K562 (cell line): Measurements from ENCODE around the gene NCOA6. TPM values are rescaled to one million over a fixed set of nuclear protein-coding genes. Genes with fewer than 3 reads are reported as not detected.

Experiments used
- BCOR ChIP-seq: fragments of 450-650 bp; IDR thresholded peaks from 2 replicates; pipeline ENCODE4 v1.6.1; 2016
- CHD2 ChIP-seq: IDR thresholded peaks from 2 replicates; pipeline ENCODE4 v1.6.1; 2011; ENCODE audit warnings: low read depth, low read length
- FIP1L1 ChIP-seq: fragments of 200-400 bp; formaldehyde crosslinking; IDR thresholded peaks from 2 replicates; pipeline ENCODE4 v1.6.1; 2018; ENCODE audit warnings: mild to moderate bottlenecking, low read depth, low read length; ENCODE audit not compliant: poor library complexity, severe bottlenecking
- FOSL1 ChIP-seq: fragments of 200-800 bp; sonication (Bioruptor generic); conservative IDR thresholded peaks from 2 replicates; pipeline ENCODE4 v1.6.1; 2016; ENCODE audit warnings: missing genetic modification characterization, missing compliant biosample characterization
- GTF2B ChIP-seq: IDR thresholded peaks from 2 replicates; pipeline ENCODE4 v1.6.1; 2011; ENCODE audit not compliant: insufficient read length; ENCODE audit errors: extremely low read depth
- GTF3C2 ChIP-seq: IDR thresholded peaks from 3 replicates; pipeline ENCODE4 v1.6.1; 2011; ENCODE audit warnings: borderline replicate concordance, mild to moderate bottlenecking, moderate library complexity; ENCODE audit not compliant: insufficient read length; ENCODE audit errors: extremely low read depth
- HDAC8 ChIP-seq: fragments of 450-650 bp; IDR thresholded peaks from 2 replicates; pipeline ENCODE4 v1.6.1; 2016; ENCODE audit warnings: mild to moderate bottlenecking, missing genetic modification characterization, moderate library complexity, missing compliant biosample characterization
- HES1 ChIP-seq: fragments of 450-650 bp; IDR thresholded peaks from 2 replicates; pipeline ENCODE4 v1.6.1; 2016; ENCODE audit warnings: low read depth, mild to moderate bottlenecking, moderate library complexity
- HMG20B ChIP-seq: fragments of 250-450 bp; sonication (Bioruptor Pico); IDR thresholded peaks from 2 replicates; pipeline ENCODE4 v1.5.0; 2021; ENCODE audit warnings: mild to moderate bottlenecking
- HMGN3 ChIP-seq: IDR thresholded peaks from 2 replicates; pipeline ENCODE4 v1.6.1; 2011; ENCODE audit warnings: borderline replicate concordance, low read depth, mild to moderate bottlenecking, mixed read lengths, low read length; ENCODE audit not compliant: insufficient read length; ENCODE audit errors: extremely low read depth
- KAT7 ChIP-seq: sonication (generic); formaldehyde crosslinking; IDR thresholded peaks from 2 replicates; pipeline ENCODE4 v1.8.0; 2022; ENCODE audit warnings: missing genetic modification reagents, mild to moderate bottlenecking, borderline replicate concordance
- NFE2 ChIP-seq: IDR thresholded peaks from 2 replicates; pipeline ENCODE4 v1.6.1; 2014; ENCODE audit warnings: antibody characterized with exemption, low read depth
- RB1 ChIP-seq: fragments of 450-650 bp; IDR thresholded peaks from 2 replicates; pipeline ENCODE4 v1.6.1; 2017; ENCODE audit warnings: low read depth, mild to moderate bottlenecking
- RBM15 ChIP-seq: fragments of 200-400 bp; formaldehyde crosslinking; IDR thresholded peaks from 2 replicates; pipeline ENCODE4 v1.6.1; 2018; ENCODE audit warnings: mild to moderate bottlenecking, low read length, moderate library complexity; ENCODE audit not compliant: insufficient read depth
- RCOR1 ChIP-seq, 2 experiments: IDR thresholded peaks; 2 replicates each; pipeline ENCODE4 v1.6.1; 2012; ENCODE audit warnings: low read depth in 2 of 2, low read length in 2 of 2, borderline replicate concordance in 1 of 2, improper control_type of control experiment in 1 of 2
- RUNX1 ChIP-seq: sonication (generic); IDR thresholded peaks from 2 replicates; pipeline ENCODE4 v1.6.1; 2016; ENCODE audit warnings: antibody characterized with exemption, low read depth
- SLC30A9 ChIP-seq: fragments of 250-450 bp; sonication (Bioruptor Pico); IDR thresholded peaks from 2 replicates; pipeline ENCODE4 v1.8.0; 2022; ENCODE audit warnings: mild to moderate bottlenecking, moderate library complexity
- ZFP30 ChIP-seq: fragments of 250-450 bp; sonication (Bioruptor Pico); IDR thresholded peaks from 2 replicates; pipeline ENCODE4 v1.8.0; 2022; ENCODE audit warnings: moderate library complexity, mild to moderate bottlenecking, inconsistent platforms, borderline replicate concordance
- ZNF121 ChIP-seq: sonication (generic); formaldehyde crosslinking; conservative IDR thresholded peaks from 2 replicates; pipeline ENCODE4 v1.8.0; 2022; ENCODE audit warnings: missing genetic modification reagents
- ZNF174 ChIP-seq: fragments of 250-450 bp; sonication (Bioruptor Pico); IDR thresholded peaks from 2 replicates; pipeline ENCODE4 v1.4.0; 2020; ENCODE audit warnings: mild to moderate bottlenecking
- ZNF197 ChIP-seq: fragments of 200-800 bp; sonication (Bioruptor generic); IDR thresholded peaks from 2 replicates; pipeline ENCODE4 v1.6.1; 2016; ENCODE audit warnings: low read depth, missing genetic modification characterization, missing compliant biosample characterization
- ZNF239 ChIP-seq: fragments of 250-450 bp; sonication (Bioruptor Pico); IDR thresholded peaks from 2 replicates; pipeline ENCODE4 v1.4.0; 2020; ENCODE audit warnings: mild to moderate bottlenecking
- ZNF316 ChIP-seq: fragments of 450-650 bp; IDR thresholded peaks from 2 replicates; pipeline ENCODE4 v1.6.1; 2016
- ZNF511 ChIP-seq: sonication (generic); formaldehyde crosslinking; IDR thresholded peaks from 2 replicates; pipeline ENCODE4 v1.8.0; 2022; ENCODE audit warnings: mild to moderate bottlenecking, missing genetic modification reagents
- polyA plus RNA-seq, 8 experiments: library from polyadenylated mRNA; depleted of rRNA in 4 of 8; stranded (reverse) in 5 of 8; unstranded in 3 of 8; fragments of >200 nt; fragmentation: Nextera tagmentation in 2 of 8; fragmentation: Illumina TruSeq in 1 of 8; extraction: Ambion mirVana in 2 of 8; extraction: Trizol in 1 of 8; gene quantifications; 2 replicates each; pipeline versions ENCODE4 v1.2.1 to v1.2.3, GENCODE V29; 2011 to 2014; ENCODE audit warnings: inconsistent platforms in 1 of 8, missing spikeins in 1 of 8
- total RNA-seq, 7 experiments: library from RNA; depleted of rRNA in 6 of 7; stranded (reverse); fragments of >200 nt in 6 of 7; fragmentation: Illumina TruSeq in 2 of 7; extraction: Trizol in 2 of 7; gene quantifications; 2 replicates each; pipeline versions ENCODE4 v1.2.1 to v1.2.3, GENCODE V29; 2011 to 2021; ENCODE audit warnings: low replicate concordance in 1 of 7

Gene NCOA6
- total and polyA plus RNA-seq, 9 of the 15 experiments (the other 6 are each of a cell fraction or from before 2014, with no cell fraction given), result 6.1 to 25.0 (median 9.5) TPM

GRCh38 chr20:34824806-34825529, 483 bp downstream of the NCOA6 start (continued):
- TF ChIP-seq HMGN3, result peak; percentile 76
- no peak for TF ChIP-seq ZNF316
- TF ChIP-seq HES1, result no peak
- peak; percentile 83 for TF ChIP-seq RB1
- TF ChIP-seq ZNF197, result no peak
- TF ChIP-seq ZNF511 (CRISPR knock-in tag), result no peak
- TF ChIP-seq FIP1L1, result no peak
- no peak for TF ChIP-seq GTF3C2
- no peak for TF ChIP-seq BCOR
- no peak for TF ChIP-seq RUNX1
- TF ChIP-seq CHD2, result 0 out of 2 replicates have a peak, but pooled peaks have one; percentile 6
- TF ChIP-seq HDAC8 (tag), result no peak
- TF ChIP-seq GTF2B, result no peak
- no peak for TF ChIP-seq ZNF121
- no peak for TF ChIP-seq RBM15
- TF ChIP-seq SLC30A9 (CRISPR knock-in tag), result no peak
- TF ChIP-seq NFE2, result no peak
- TF ChIP-seq ZNF239 (CRISPR knock-in tag), result no peak
- no peak for TF ChIP-seq ZNF174
- TF ChIP-seq HMG20B (CRISPR knock-in tag), result no peak
- TF ChIP-seq FOSL1 (tag), result peak; percentile 10; the same call in 1 of the 2 replicates
- TF ChIP-seq ZFP30 (CRISPR knock-in tag), result no peak
- TF ChIP-seq RCOR1 (IDR thresholded peaks at IDR 0.05; ENCODE audit: borderline replicate concordance in 1 of 2, low read depth in 2 of 2, low read length in 2 of 2), result no peak
- TF ChIP-seq KAT7 (CRISPR knock-in tag), result no peak
